ENCODE results near the gene EDIL3. TPM values are rescaled to one million over a fixed set of nuclear protein-coding genes. Genes with fewer than 3 reads are reported as not detected.

The EDIL3 gene
- total and polyA plus RNA-seq, 2 donors from 2014 or later, result 5.2 to 32.8 TPM

GRCh38 chr5:84242286-84242685 is 142.4 kb downstream of the EDIL3 start:
- TF ChIP-seq CTCF (IDR thresholded peaks at IDR 0.05; ENCODE audit: borderline replicate concordance, extremely low read depth, insufficient read depth), result no peak
- intact Hi-C loops (cut with DNase I), result no loop called here
- Histone ChIP-seq H3K27ac (ENCODE audit: low read depth in 2 of 2, low read length in 2 of 2) (no peak overlapping the region), H3K36me3 (ENCODE audit: control insufficient read depth in 2 of 3, insufficient read depth in 3 of 3, low read length in 3 of 3) (no peaks in the 10 kb centered on the region), H3K27me3 (ENCODE audit: control insufficient read depth, insufficient read depth, low read length) (no peaks in the 10 kb centered on the region), H3K4me3 (ENCODE audit: low read length in 3 of 3) (no peak overlapping the region), H3K9me3 (ENCODE audit: control insufficient read depth in 2 of 3, insufficient read depth in 1 of 3, low read length in 3 of 3) (no peaks in the 10 kb centered on the region), H3K9ac (ENCODE audit: low read length in 3 of 3) (no peak overlapping the region), H3K4me1 (ENCODE audit: control insufficient read depth in 2 of 3, insufficient read depth in 2 of 3, low read depth in 1 of 3, low read length in 3 of 3) (no peaks in the 10 kb centered on the region)
- DNase-seq, result no peak
- no peak for FAIRE-seq

- no peaks in the 10 kb centered on the region for H3K36me3 ChIP-seq (ENCODE audit: control insufficient read depth in 2 of 3, insufficient read depth in 3 of 3, low read length in 3 of 3)
- H3K4me3 ChIP-seq (ENCODE audit: low read length in 3 of 3), result no peak overlapping the region
- H3K9me3 ChIP-seq (ENCODE audit: control insufficient read depth in 2 of 3, insufficient read depth in 1 of 3, low read length in 3 of 3), result no peaks in the 10 kb centered on the region
- H3K9ac ChIP-seq (ENCODE audit: low read length in 3 of 3), result no peak overlapping the region
- no peaks in the 10 kb centered on the region for H3K27me3 ChIP-seq (ENCODE audit: control insufficient read depth, insufficient read depth, low read length)
- no peak for TF ChIP-seq CTCF (IDR thresholded peaks at IDR 0.05; ENCODE audit: borderline replicate concordance, extremely low read depth, insufficient read depth)
- DNase-seq, result no peak
- no peak for FAIRE-seq
- no peaks in the 10 kb centered on the region for H3K4me1 ChIP-seq (ENCODE audit: control insufficient read depth in 2 of 3, insufficient read depth in 2 of 3, low read depth in 1 of 3, low read length in 3 of 3)
- no peak overlapping the region for H3K27ac ChIP-seq (ENCODE audit: low read depth in 2 of 2, low read length in 2 of 2)
- intact Hi-C loops (cut with DNase I), result no loop called here
Measured at GRCh38 chr5:84239494-84239893, 145.2 kb downstream of the EDIL3 start.

GRCh38 chr5:84237126-84237525 is 147.6 kb downstream of the EDIL3 start:
- no peaks in the 10 kb centered on the region for H3K27me3 ChIP-seq (ENCODE audit: control insufficient read depth, insufficient read depth, low read length)
- DNase-seq, result no peak
- H3K9ac ChIP-seq (ENCODE audit: low read length in 3 of 3), result no peak overlapping the region
- no peaks in the 10 kb centered on the region for H3K4me1 ChIP-seq (ENCODE audit: control insufficient read depth in 2 of 3, insufficient read depth in 2 of 3, low read depth in 1 of 3, low read length in 3 of 3)
- no peak overlapping the region for H3K27ac ChIP-seq (ENCODE audit: low read depth in 2 of 2, low read length in 2 of 2)
- no peak for TF ChIP-seq CTCF (IDR thresholded peaks at IDR 0.05; ENCODE audit: borderline replicate concordance, extremely low read depth, insufficient read depth)
- no peaks in the 10 kb centered on the region for H3K36me3 ChIP-seq (ENCODE audit: control insufficient read depth in 2 of 3, insufficient read depth in 3 of 3, low read length in 3 of 3)
- no peaks in the 10 kb centered on the region for H3K9me3 ChIP-seq (ENCODE audit: control insufficient read depth in 2 of 3, insufficient read depth in 1 of 3, low read length in 3 of 3)
- no peak for FAIRE-seq
- no peak overlapping the region for H3K4me3 ChIP-seq (ENCODE audit: low read length in 3 of 3)
- intact Hi-C loops (cut with DNase I), result no loop called here

- Histone ChIP-seq H3K9me3 (ENCODE audit: control insufficient read depth in 2 of 3, insufficient read depth in 1 of 3, low read length in 3 of 3) (no peaks in the 10 kb centered on the region), H3K27ac (ENCODE audit: low read depth in 2 of 2, low read length in 2 of 2) (no peak overlapping the region), H3K4me3 (ENCODE audit: low read length in 3 of 3) (no peak overlapping the region), H3K9ac (ENCODE audit: low read length in 3 of 3) (no peak overlapping the region), H3K36me3 (ENCODE audit: control insufficient read depth in 2 of 3, insufficient read depth in 3 of 3, low read length in 3 of 3) (no peaks in the 10 kb centered on the region), H3K27me3 (ENCODE audit: control insufficient read depth, insufficient read depth, low read length) (no peaks in the 10 kb centered on the region), H3K4me1 (ENCODE audit: control insufficient read depth in 2 of 3, insufficient read depth in 2 of 3, low read depth in 1 of 3, low read length in 3 of 3) (no peaks in the 10 kb centered on the region)
- TF ChIP-seq CTCF (IDR thresholded peaks at IDR 0.05; ENCODE audit: borderline replicate concordance, extremely low read depth, insufficient read depth), result no peak
- no peak for DNase-seq
- FAIRE-seq, result no peak
- intact Hi-C loops (cut with DNase I), result no loop called here
Measured at GRCh38 chr5:84231433-84231832, 153.2 kb downstream of the EDIL3 start.

Data from kidney (tissue), 14 donors.